Epithelial cell of esophagus (primary cell): Measurements from ENCODE around the gene IRF2BP2.

Experiments used
- DNase-seq: peaks from one replicate; pipeline ENCODE4 v3.0.0; 2010; ENCODE audit warnings: low read depth
- H3K4me3 ChIP-seq: 2 replicates; pipeline ENCODE4 v1.5.1; 2011; ENCODE audit warnings: mild to moderate bottlenecking, low read length, control low read depth
- TF ChIP-seq, protein P1 (sequence below): IDR thresholded peaks from 2 replicates; pipeline ENCODE4 v1.5.1; 2011; ENCODE audit warnings: low read depth, mild to moderate bottlenecking, low read length, control low read depth, inconsistent platforms; ENCODE audit not compliant: insufficient read depth; ENCODE audit errors: missing control alignments

IRF2BP2 gene

DNA sequence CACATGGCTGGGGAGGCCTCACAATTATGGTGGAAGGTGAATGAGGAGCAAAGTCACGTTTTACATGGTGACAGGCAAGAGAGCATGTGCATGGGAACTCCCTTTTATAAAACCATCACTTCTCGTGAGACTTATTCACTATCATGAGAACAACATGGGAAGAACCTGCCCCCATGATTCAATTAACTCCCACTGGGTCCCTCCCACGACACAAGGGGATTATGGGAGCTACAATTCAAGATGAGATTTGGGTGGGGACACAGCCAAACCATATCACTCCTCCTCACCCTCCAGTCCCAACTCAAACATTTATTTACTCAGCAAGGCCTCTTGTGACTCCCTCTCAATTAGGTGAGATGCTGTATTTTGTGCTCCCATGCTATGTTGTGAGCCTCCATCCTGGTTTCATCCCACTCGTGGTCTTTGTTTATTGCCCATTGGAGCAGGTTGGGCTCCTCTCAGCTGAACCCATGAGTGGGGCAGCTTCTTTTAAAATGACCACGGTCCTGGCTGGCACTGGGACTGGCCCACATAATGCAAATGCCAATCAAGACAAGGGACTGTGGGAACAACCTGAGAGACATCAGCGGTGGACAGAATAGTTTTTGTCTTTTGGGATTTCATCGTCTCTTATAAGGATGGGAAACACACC lies 28.8 kb downstream of the IRF2BP2 start:
- TF ChIP-seq, protein P1, sequence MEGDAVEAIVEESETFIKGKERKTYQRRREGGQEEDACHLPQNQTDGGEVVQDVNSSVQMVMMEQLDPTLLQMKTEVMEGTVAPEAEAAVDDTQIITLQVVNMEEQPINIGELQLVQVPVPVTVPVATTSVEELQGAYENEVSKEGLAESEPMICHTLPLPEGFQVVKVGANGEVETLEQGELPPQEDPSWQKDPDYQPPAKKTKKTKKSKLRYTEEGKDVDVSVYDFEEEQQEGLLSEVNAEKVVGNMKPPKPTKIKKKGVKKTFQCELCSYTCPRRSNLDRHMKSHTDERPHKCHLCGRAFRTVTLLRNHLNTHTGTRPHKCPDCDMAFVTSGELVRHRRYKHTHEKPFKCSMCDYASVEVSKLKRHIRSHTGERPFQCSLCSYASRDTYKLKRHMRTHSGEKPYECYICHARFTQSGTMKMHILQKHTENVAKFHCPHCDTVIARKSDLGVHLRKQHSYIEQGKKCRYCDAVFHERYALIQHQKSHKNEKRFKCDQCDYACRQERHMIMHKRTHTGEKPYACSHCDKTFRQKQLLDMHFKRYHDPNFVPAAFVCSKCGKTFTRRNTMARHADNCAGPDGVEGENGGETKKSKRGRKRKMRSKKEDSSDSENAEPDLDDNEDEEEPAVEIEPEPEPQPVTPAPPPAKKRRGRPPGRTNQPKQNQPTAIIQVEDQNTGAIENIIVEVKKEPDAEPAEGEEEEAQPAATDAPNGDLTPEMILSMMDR: no peak
- no peak for DNase-seq
- no peak overlapping the region for H3K4me3 ChIP-seq

- TF ChIP-seq, protein P1: peak; percentile 36
- DNase-seq: peak; percentile 36
Measured at GRCh38 chr1:234579967-234580366, 30.0 kb downstream of the IRF2BP2 start.

GRCh38 chr1:234578735-234579134 lies 31.2 kb downstream of the IRF2BP2 start:
- no peak for DNase-seq
- TF ChIP-seq, protein P1: no peak
- H3K4me3 ChIP-seq: no peak overlapping the region

More at GRCh38 chr1:234579967-234580366, 30.0 kb downstream of the IRF2BP2 start:
- no peak overlapping the region for H3K4me3 ChIP-seq

GRCh38 chr1:234578087-234578486 lies 31.9 kb downstream of the IRF2BP2 start:
- TF ChIP-seq, protein P1: no peak
- no peak for DNase-seq
- no peak overlapping the region for H3K4me3 ChIP-seq

DNA sequence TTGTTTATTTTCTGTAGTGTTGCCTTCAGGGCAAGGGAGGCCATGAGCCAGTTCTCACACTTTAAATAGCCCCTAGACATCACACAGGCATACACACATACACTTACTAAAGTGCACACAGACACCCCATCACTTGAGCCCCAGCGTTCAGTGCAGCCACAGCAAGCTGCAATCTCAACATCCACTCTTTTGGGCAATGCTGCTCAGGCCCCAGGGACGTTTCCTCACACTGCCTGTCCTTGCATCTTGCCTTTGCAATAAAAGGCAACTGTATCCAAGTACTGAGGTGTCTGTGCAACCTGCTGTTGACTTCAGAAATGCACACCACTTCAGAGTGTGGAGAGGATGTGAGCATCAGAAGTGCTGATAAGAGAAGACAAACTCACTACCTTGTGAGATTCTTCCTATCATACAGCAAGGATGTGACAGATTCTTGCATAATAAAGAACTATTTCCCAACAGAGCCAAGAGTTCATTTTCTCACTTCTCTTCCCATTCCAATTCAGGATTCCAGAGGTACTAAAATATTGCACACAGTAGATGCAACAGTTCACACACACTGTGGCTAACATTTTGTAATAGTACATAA lies 36.2 kb downstream of the IRF2BP2 start:
- TF ChIP-seq, protein P1: no peak
- no peak overlapping the region for H3K4me3 ChIP-seq
- DNase-seq: peak; percentile 47

DNA sequence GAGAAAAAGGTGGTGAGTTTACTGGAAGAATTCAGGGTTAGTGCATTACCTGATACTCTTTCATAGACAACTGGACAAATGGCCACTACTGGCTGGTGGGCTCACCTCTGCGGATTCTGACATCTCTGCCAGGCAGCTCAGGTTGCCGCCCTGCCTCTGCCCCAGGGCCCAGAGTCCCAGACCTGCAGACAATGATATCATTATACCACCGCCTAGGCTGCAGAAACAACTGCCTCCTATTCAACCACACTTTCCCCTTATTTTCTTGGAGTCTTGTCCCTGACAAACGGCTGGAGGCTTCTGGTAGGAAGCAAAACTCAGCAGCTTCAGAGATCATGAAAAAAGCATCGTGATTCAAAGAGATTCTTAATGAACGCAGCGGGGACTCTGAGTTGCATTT lies 37.0 kb downstream of the IRF2BP2 start:
- TF ChIP-seq, protein P1: no peak
- no peak overlapping the region for H3K4me3 ChIP-seq
- peak; percentile 28 for DNase-seq

- no peak overlapping the region for H3K4me3 ChIP-seq
- TF ChIP-seq, protein P1: no peak
- no peak for DNase-seq
Measured at GRCh38 chr1:234571702-234572101, 38.3 kb downstream of the IRF2BP2 start.
